ENCODE results near the gene NWD2. TPM values are rescaled to one million over a fixed set of nuclear protein-coding genes. Genes with fewer than 3 reads are reported as not detected.
A peak's percentile ranks its signal among the peaks of the same experiment; 100 is the strongest.

NWD2 gene
- total and polyA plus RNA-seq, 2 experiments from 2014 or later: 0.33 TPM; not detected in 1

- no peaks in the 10 kb centered on the region for H3K36me3 ChIP-seq (replicated peaks; ENCODE audit: insufficient read depth, low read depth)
- 90% methylated on average over 5 of the region's 5 CpGs for WGBS (ENCODE audit: low lambda C conversion rate, missing lambda C conversion rate)
- TF ChIP-seq EZH2 (IDR thresholded peaks at IDR 0.05; ENCODE audit: borderline replicate concordance) (no peak), EZH2phosphoT487 (IDR thresholded peaks at IDR 0.05; ENCODE audit: low read depth, severe bottlenecking, unreplicated experiment) (no peak)
- TF ChIP-seq, protein P1, sequence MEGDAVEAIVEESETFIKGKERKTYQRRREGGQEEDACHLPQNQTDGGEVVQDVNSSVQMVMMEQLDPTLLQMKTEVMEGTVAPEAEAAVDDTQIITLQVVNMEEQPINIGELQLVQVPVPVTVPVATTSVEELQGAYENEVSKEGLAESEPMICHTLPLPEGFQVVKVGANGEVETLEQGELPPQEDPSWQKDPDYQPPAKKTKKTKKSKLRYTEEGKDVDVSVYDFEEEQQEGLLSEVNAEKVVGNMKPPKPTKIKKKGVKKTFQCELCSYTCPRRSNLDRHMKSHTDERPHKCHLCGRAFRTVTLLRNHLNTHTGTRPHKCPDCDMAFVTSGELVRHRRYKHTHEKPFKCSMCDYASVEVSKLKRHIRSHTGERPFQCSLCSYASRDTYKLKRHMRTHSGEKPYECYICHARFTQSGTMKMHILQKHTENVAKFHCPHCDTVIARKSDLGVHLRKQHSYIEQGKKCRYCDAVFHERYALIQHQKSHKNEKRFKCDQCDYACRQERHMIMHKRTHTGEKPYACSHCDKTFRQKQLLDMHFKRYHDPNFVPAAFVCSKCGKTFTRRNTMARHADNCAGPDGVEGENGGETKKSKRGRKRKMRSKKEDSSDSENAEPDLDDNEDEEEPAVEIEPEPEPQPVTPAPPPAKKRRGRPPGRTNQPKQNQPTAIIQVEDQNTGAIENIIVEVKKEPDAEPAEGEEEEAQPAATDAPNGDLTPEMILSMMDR (IDR thresholded peaks at IDR 0.05; ENCODE audit: poor library complexity): no peak
- no peaks in the 10 kb centered on the region for H3K27me3 ChIP-seq
- no peak for DNase-seq (ENCODE audit: low spot score)
- no peak overlapping the region for H3K4me3 ChIP-seq
- no peaks in the 10 kb centered on the region for H3K9me2 ChIP-seq (replicated peaks; ENCODE audit: insufficient read depth)
- no peaks in the 10 kb centered on the region for H4K20me1 ChIP-seq (ENCODE audit: insufficient read depth, poor library complexity, severe bottlenecking)
- H2AFZ ChIP-seq: no peak overlapping the region
- no peaks in the 10 kb centered on the region for H3K4me1 ChIP-seq (ENCODE audit: insufficient read depth)
- no peak overlapping the region for H3K4me2 ChIP-seq
- H3K79me2 ChIP-seq: no peaks in the 10 kb centered on the region
- no peaks in the 10 kb centered on the region for H3K9me3 ChIP-seq (ENCODE audit: low read depth)
- no peak overlapping the region for H3K27ac ChIP-seq
These were observed 171.4 kb downstream of the NWD2 start for GRCh38 chr4:37415845-37416369.

- H4K20me1 ChIP-seq (ENCODE audit: insufficient read depth, poor library complexity, severe bottlenecking): no peaks in the 10 kb centered on the region
- H2AFZ ChIP-seq: no peak overlapping the region
- peak overlapping the region; percentile 30 for H3K27ac ChIP-seq
- H3K27me3 ChIP-seq: no peaks in the 10 kb centered on the region
- H3K4me3 ChIP-seq: no peak overlapping the region
- H3K79me2 ChIP-seq: no peaks in the 10 kb centered on the region
- no peaks in the 10 kb centered on the region for H3K36me3 ChIP-seq (replicated peaks; ENCODE audit: insufficient read depth, low read depth)
- TF ChIP-seq EZH2 (IDR thresholded peaks at IDR 0.05; ENCODE audit: borderline replicate concordance) (no peak), EZH2phosphoT487 (IDR thresholded peaks at IDR 0.05; ENCODE audit: low read depth, severe bottlenecking, unreplicated experiment) (no peak)
- TF ChIP-seq, protein P1 (IDR thresholded peaks at IDR 0.05; ENCODE audit: poor library complexity): no peak
- no peaks in the 10 kb centered on the region for H3K9me2 ChIP-seq (replicated peaks; ENCODE audit: insufficient read depth)
- DNase-seq (ENCODE audit: low spot score): no peak
- WGBS (ENCODE audit: low lambda C conversion rate, missing lambda C conversion rate): 86% methylated on average over 4 of the region's 4 CpGs
- H3K9me3 ChIP-seq (ENCODE audit: low read depth): no peaks in the 10 kb centered on the region
- peak overlapping the region; percentile 34 for H3K4me2 ChIP-seq
- peaks cover 16% of the 10 kb centered on the region for H3K4me1 ChIP-seq (ENCODE audit: insufficient read depth)
These were observed 177.1 kb downstream of the NWD2 start for GRCh38 chr4:37421614-37422013.

DNA sequence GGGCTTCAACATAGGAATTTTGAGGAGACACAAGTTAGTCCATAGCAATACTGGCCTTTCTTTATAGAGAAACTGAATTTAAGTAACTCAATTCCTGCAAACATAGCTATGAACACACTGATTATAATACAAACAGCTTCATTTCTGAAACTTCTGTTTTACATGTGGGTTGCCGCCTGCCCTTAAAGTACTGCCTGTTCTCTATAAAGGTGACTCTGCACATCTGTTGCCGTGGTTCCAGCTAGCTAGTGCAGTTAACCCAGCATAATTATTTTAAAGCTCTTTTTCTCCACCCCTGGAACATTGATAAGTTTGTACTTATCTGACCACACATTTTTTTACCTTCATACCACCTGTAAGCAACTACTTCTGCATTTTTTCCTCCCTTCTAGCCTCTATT is 177.6 kb downstream of the NWD2 start:
- H3K4me3 ChIP-seq: no peak overlapping the region
- no peaks in the 10 kb centered on the region for H4K20me1 ChIP-seq (ENCODE audit: insufficient read depth, poor library complexity, severe bottlenecking)
- H3K27ac ChIP-seq: peak overlapping the region; percentile 39
- 75% methylated on average over 2 of the region's 2 CpGs for WGBS (ENCODE audit: low lambda C conversion rate, missing lambda C conversion rate)
- peak overlapping the region; percentile 34 for H3K4me2 ChIP-seq
- no peaks in the 10 kb centered on the region for H3K9me2 ChIP-seq (replicated peaks; ENCODE audit: insufficient read depth)
- no peak overlapping the region for H2AFZ ChIP-seq
- no peaks in the 10 kb centered on the region for H3K9me3 ChIP-seq (ENCODE audit: low read depth)
- TF ChIP-seq, protein P1 (IDR thresholded peaks at IDR 0.05; ENCODE audit: poor library complexity): no peak
- TF ChIP-seq EZH2phosphoT487 (IDR thresholded peaks at IDR 0.05; ENCODE audit: low read depth, severe bottlenecking, unreplicated experiment): no peak
- H3K27me3 ChIP-seq: no peaks in the 10 kb centered on the region
- peaks cover 16% of the 10 kb centered on the region for H3K4me1 ChIP-seq (ENCODE audit: insufficient read depth)
- H3K79me2 ChIP-seq: no peaks in the 10 kb centered on the region
- no peak for DNase-seq (ENCODE audit: low spot score)
- no peaks in the 10 kb centered on the region for H3K36me3 ChIP-seq (replicated peaks; ENCODE audit: insufficient read depth, low read depth)
